Pancreas (tissue), 10 donors: ENCODE measurements around the gene WNT3A. TPM values are rescaled to one million over a fixed set of nuclear protein-coding genes. Genes with fewer than 3 reads are reported as not detected.
A peak's percentile ranks its signal among the peaks of the same experiment; 100 is the strongest.
"Not testable (repeated sequence)": the region's sequence is repeated elsewhere in the genome, so short reads cannot be mapped to it uniquely, and the experiment has no call there.

Experiments
- ATAC-seq, 4 donors: fragments of 200-7000 bp; cut with Tn5 transposase; one replicate each; pipeline versions ENCODE4 v1.8.0 to v1.9.1; 2020; ENCODE audit warnings: mild to moderate bottlenecking in 4 of 4, moderate library complexity in 4 of 4
- DNase-seq, 6 donors: peaks; one replicate each; pipeline ENCODE4 v3.0.0-alpha.2; 2020
- FAIRE-seq: peaks from 2 replicates; lab custom pipeline; 2012; peaks lifted over from hg19 to GRCh38; lab: Jason Lieb, UNC
- H3K27ac ChIP-seq, 4 donors: fragments of 200-600 bp; sonication (generic); 1 replicate in 3 of 4; 2 replicates in 1 of 4; pipeline versions ENCODE4 v1.5.0 to v1.8.0; 2020
- H3K27me3 ChIP-seq, 4 donors: fragments of 200-600 bp; one replicate each; pipeline ENCODE4 v1.8.0; 2021
- H3K36me3 ChIP-seq, 3 donors: fragments of 200-600 bp; sonication (generic) in 1 of 3; one replicate each; pipeline versions ENCODE4 v1.5.0 to v1.8.0; 2020 to 2021
- H3K4me1 ChIP-seq, 3 donors: fragments of 200-600 bp; one replicate each; pipeline ENCODE4 v1.8.0; 2021
- H3K4me3 ChIP-seq, 4 donors: fragments of 200-600 bp; sonication (generic) in 2 of 4; one replicate each; pipeline versions ENCODE4 v1.5.0 to v1.8.0; 2020 to 2021
- H3K9me3 ChIP-seq, 4 donors: fragments of 200-600 bp; one replicate each; pipeline ENCODE4 v1.8.0; 2021
- WGBS, 2 donors: extraction: QIAGEN DNeasy Blood & Tissue Kit; methylation state at CpG; one replicate each; pipeline ENCODE4 v1.1.7; 2013; 5-methylcytosine and 5-hydroxymethylcytosine counted together
- intact Hi-C, 3 donors: fragments of 100-400 bp; cut with DNase I; formaldehyde crosslinking; loops; one replicate each; pipeline versions ENCODE4 v1.11.1 to v1.14.2; 2022
- polyA plus RNA-seq, 2 donors: library from polyadenylated mRNA; stranded (reverse); fragments of 200-250 nt; gene quantifications; one replicate each; pipeline ENCODE4 v1.2.3, GENCODE V29; 2013
- total RNA-seq, 6 donors: library from RNA; stranded (reverse); fragmentation: NEBNext Ultra II Directional in 4 of 6; extraction: Animal tissue kit (Norgen Biotek cat#: 25700) in 4 of 6; gene quantifications; one replicate each; pipeline versions ENCODE4 v1.2.1 to v1.2.4, GENCODE V29; 2021 to 2023
- TF ChIP-seq, protein P1 (sequence below), 4 donors: fragments of 200-600 bp; sonication (generic) in 3 of 4; IDR thresholded peaks; one replicate each; pipeline versions ENCODE4 v1.5.0 to v1.8.0; 2021; ENCODE audit warnings: antibody characterized with exemption in 4 of 4
- donor health status: healthy with polysubstance abuse.
- donor health status: DM: no; HTN: no; CAD: no; lungs with moderate emphysema.
- donor health status: DM: no; HTN: no; CAD: no.
- donor health status: control.
- donor health status: control.
- donor health status: Bipolar disorder and iron deficiency.
- donor health status: DM: yes; HTN: yes; CAD: no.
- donor health status: DM: no; HTN: no; CAD: no.
- donor health status: DM: no; HTN: no; CAD: no.
- donor health status: DM: yes; HTN: yes; CAD: no.

Gene WNT3A
- total and polyA plus RNA-seq, 8 donors: 0.08 TPM; not detected in 7

- intact Hi-C loops, DNase-seq, H3K9me3 ChIP-seq, H3K36me3 ChIP-seq, H3K27me3 ChIP-seq, H3K4me3 ChIP-seq, FAIRE-seq, ATAC-seq, H3K27ac ChIP-seq, H3K4me1 ChIP-seq: not testable (repeated sequence)
- 85 to 86% methylated on average over 35 to 36 of the region's 36 CpGs for WGBS, 2 donors
Observed at GRCh38 chr1:227970076-227970995, 36.5 kb upstream of the WNT3A start.

DNA sequence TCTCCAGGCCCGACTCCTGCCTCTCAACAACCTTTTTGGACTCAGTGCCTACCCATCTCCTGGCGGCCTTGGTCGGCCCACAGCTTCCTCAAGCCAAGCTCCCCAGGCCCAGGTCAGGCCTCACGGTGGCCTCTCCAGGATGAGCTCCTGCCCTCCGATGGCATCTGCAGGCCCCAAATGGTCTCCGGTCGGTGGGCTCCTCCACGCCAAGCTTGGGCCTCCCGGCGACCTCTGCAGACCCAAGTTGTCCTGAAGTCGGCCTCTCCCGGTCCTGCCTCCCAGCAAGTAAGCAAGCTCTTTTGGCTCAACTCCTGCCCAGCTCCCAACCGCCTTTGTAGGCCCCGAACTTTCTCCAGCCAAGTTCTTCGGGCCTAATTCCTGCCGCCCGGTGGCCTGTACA is 35.6 kb upstream of the WNT3A start:
- intact Hi-C loops, H3K9me3 ChIP-seq, H3K27me3 ChIP-seq, H3K4me3 ChIP-seq, H3K27ac ChIP-seq, H3K4me1 ChIP-seq, FAIRE-seq, DNase-seq, H3K36me3 ChIP-seq, ATAC-seq: not testable (repeated sequence)
- 93 to 98% methylated on average over 6 to 12 of the region's 17 CpGs for WGBS, 2 donors

DNA sequence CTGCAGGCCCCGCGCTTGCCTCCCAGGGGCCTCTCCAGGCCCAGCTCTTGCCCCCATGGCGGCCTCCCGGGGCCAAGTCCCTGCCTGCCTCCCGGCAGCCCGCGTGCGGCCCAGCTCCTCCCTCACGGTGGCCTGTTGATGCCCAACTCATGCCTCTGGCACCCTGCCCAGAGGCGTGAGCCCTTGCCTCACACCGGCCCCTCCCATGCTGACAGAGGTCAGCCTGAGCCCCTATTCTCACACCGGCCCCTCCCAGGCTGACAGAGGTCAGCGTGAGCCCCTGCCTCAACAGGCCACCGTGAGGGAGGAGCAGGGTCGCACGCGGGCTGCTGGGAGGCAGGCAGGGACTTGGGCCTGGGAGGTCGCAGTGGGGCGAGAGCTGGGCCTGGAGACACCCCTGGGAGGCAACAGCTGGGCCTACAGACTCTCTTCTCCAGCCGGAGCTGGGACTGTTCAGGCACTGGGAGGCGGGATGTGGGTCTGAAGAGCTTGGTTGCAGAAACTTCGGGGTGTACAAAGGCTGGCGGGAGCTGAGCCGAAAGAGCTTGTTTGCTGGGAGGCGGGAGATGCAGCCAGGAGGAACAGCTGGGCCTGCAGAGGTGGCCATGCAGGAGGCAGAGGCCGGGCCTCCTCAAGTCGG is 35.0 kb upstream of the WNT3A start:
- H3K4me3 ChIP-seq, H3K9me3 ChIP-seq, DNase-seq, H3K4me1 ChIP-seq, FAIRE-seq, H3K36me3 ChIP-seq, ATAC-seq, H3K27me3 ChIP-seq, intact Hi-C loops, H3K27ac ChIP-seq: not testable (repeated sequence)
- WGBS, 2 donors: 87 to 91% methylated on average over 21 to 23 of the region's 27 CpGs

DNA sequence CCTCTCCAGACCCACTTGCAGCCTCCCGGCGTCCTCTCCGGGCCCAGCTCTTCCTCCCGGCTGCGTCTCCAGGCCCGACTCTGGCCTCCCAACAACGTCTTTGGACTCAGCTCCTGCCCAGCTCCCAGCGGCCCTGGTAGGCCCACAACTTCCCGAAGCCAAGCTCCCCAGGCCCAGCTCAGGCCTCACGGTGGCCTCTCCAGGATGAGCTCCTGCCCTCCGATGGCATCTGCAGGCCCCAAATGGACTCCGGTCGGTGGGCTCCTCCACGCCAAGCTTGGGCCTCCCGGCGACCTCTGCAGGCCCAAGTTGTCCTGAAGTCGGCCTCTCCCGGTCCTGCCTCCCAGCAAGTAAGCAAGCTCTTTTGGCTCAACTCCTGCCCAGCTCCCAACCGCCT is 34.5 kb upstream of the WNT3A start:
- H3K27ac ChIP-seq, H3K27me3 ChIP-seq, H3K36me3 ChIP-seq, H3K4me1 ChIP-seq, H3K9me3 ChIP-seq, FAIRE-seq, H3K4me3 ChIP-seq, ATAC-seq, intact Hi-C loops, DNase-seq: not testable (repeated sequence)
- 69 to 92% methylated on average over 5 to 17 of the region's 19 CpGs for WGBS, 2 donors

GRCh38 chr1:227972843-227973374 is 33.9 kb upstream of the WNT3A start:
- intact Hi-C loops, H3K36me3 ChIP-seq, H3K27ac ChIP-seq, H3K27me3 ChIP-seq, FAIRE-seq, H3K4me1 ChIP-seq, H3K9me3 ChIP-seq, H3K4me3 ChIP-seq, ATAC-seq: not testable (repeated sequence)
- 86 to 92% methylated on average over 18 to 22 of the region's 22 CpGs for whole genome bisulfite sequencing, 2 donors
- peak in 1 of 6 donors; percentile 30 for DNase-seq

DNA sequence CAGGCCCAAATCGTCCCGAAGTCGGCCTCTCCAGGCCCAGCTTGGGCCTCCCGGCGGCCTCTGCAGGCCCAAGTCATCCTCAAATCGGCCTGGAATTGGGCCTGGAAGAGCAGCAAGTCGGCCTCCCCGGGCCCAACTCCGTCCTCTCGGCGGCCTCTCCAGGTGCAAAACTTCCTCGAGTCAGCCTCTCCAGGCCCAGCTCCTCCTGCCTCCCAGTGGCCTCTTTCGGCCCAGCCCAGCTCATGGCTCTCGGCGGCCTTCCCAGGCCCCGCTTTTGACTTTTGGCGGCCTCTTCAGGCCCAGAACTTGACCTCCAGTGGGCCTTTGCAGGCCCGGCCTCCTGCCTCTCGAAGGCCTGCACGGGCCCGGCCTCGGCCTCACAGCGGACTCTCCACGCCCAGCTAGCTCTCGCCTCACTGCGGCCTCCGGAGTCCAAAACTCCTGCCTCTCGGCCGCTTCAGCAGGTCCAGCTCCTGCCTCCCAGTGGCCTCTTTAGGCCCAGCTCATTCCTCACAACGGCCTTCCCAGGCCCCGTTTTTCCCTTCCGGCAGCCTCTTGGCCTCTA is 33.0 kb upstream of the WNT3A start:
- H3K36me3 ChIP-seq, ATAC-seq, H3K4me3 ChIP-seq, H3K9me3 ChIP-seq, H3K27me3 ChIP-seq, FAIRE-seq, H3K27ac ChIP-seq, intact Hi-C loops, H3K4me1 ChIP-seq: not testable (repeated sequence)
- 89% methylated on average over 15 to 31 of the region's 32 CpGs for WGBS, 2 donors
- peak in 1 of 6 donors; percentile 30 for DNase-seq

DNA sequence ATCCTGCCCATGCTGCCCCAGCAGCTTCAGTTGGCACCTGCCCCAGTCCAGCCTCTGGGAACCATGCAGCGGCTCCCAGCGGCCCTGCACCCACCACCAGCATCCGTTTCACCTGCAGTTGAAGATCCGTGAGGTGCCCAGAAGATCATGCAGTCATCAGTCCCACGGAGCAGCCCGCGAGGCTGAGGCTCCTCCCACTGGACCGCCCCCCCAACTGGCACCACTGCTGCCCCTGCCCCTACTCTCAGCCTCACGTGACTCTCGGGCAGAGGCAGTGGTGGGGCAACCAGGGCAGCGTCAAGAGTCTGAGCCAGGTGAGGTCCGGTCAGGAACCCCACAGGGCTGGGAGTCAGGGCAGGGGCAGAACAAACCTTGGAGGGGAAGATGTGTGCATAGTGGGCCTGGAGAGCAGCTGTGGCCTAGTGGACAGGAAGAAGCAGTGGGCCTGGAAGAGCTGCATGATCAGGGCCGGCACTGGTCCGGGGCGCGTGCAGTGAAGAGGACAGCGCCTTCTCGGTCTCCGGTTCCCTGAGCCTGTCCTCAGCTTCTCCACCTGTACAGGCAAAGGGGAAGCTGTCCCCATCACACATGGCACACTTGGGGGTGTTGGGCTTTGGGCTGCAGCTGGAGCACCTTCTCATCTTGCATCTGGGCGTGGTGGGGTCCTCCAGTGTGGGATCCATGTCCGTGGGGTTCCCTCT is 31.1 kb upstream of the WNT3A start:
- DNase-seq, H3K27me3 ChIP-seq, ATAC-seq, FAIRE-seq, H3K4me3 ChIP-seq, H3K9me3 ChIP-seq, H3K4me1 ChIP-seq, H3K36me3 ChIP-seq, H3K27ac ChIP-seq, intact Hi-C loops: not testable (repeated sequence)
- 73 to 80% methylated on average over 11 to 17 of the region's 21 CpGs for WGBS, 2 donors

GRCh38 chr1:227987181-227987580 is 19.6 kb upstream of the WNT3A start:
- 89 to 91% methylated on average over 2 of the region's 2 CpGs for WGBS, 2 donors
- Histone ChIP-seq H3K4me3 (no peak overlapping the region), H3K4me1 (no peaks in the 10 kb centered on the region), H3K27me3 (no peaks in the 10 kb centered on the region), H3K27ac (no peak overlapping the region), H3K9me3 (no peaks in the 10 kb centered on the region), H3K36me3 (no peaks in the 10 kb centered on the region)
- intact Hi-C loops: no loop called here
- TF ChIP-seq, protein P1, sequence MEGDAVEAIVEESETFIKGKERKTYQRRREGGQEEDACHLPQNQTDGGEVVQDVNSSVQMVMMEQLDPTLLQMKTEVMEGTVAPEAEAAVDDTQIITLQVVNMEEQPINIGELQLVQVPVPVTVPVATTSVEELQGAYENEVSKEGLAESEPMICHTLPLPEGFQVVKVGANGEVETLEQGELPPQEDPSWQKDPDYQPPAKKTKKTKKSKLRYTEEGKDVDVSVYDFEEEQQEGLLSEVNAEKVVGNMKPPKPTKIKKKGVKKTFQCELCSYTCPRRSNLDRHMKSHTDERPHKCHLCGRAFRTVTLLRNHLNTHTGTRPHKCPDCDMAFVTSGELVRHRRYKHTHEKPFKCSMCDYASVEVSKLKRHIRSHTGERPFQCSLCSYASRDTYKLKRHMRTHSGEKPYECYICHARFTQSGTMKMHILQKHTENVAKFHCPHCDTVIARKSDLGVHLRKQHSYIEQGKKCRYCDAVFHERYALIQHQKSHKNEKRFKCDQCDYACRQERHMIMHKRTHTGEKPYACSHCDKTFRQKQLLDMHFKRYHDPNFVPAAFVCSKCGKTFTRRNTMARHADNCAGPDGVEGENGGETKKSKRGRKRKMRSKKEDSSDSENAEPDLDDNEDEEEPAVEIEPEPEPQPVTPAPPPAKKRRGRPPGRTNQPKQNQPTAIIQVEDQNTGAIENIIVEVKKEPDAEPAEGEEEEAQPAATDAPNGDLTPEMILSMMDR (IDR thresholded peaks at IDR 0.05): no peak
- no peak for FAIRE-seq
- no peak for ATAC-seq
- no peak for DNase-seq
